Measurements from ENCODE around the gene PSMD6.

- TF ChIP-seq CTCF (IDR thresholded peaks at IDR 0.05) (no peak), POLR2A (IDR thresholded peaks at IDR 0.05) (no peak), EP300 (IDR thresholded peaks at IDR 0.05) (no peak)
Observed at GRCh38 chr3:64029287-64029686, 6.0 kb upstream of the PSMD6 start.
